Lower lobe of right lung (tissue), 2 donors: ENCODE measurements around the gene SPAG16. TPM values are rescaled to one million over a fixed set of nuclear protein-coding genes. Genes with fewer than 3 reads are reported as not detected.

Experiments used
- ATAC-seq, 2 donors: fragments of 200-7000 bp; cut with Tn5 transposase; one replicate each; pipeline ENCODE4 v1.9.1; 2020 to 2022; ENCODE audit warnings: mild to moderate bottlenecking in 2 of 2, moderate library complexity in 2 of 2
- DNase-seq: peaks from one replicate; pipeline ENCODE4 v3.0.0-alpha.2; 2020
- H3K27ac ChIP-seq: fragments of 200-600 bp; one replicate; pipeline ENCODE4 v1.8.0; 2022
- H3K27me3 ChIP-seq: fragments of 200-600 bp; one replicate; pipeline ENCODE4 v1.8.0; 2022; ENCODE audit warnings: low read depth
- H3K36me3 ChIP-seq: fragments of 200-600 bp; one replicate; pipeline ENCODE4 v1.8.0; 2022; ENCODE audit warnings: mild to moderate bottlenecking
- H3K4me1 ChIP-seq: fragments of 200-600 bp; one replicate; pipeline ENCODE4 v1.8.0; 2022
- H3K4me3 ChIP-seq: fragments of 200-600 bp; one replicate; pipeline ENCODE4 v1.8.0; 2022; ENCODE audit warnings: mild to moderate bottlenecking
- H3K9me3 ChIP-seq: fragments of 200-600 bp; one replicate; pipeline ENCODE4 v1.8.0; 2022
- CTCF ChIP-seq: fragments of 200-600 bp; IDR thresholded peaks from one replicate; pipeline ENCODE4 v1.8.0; 2022; ENCODE audit warnings: antibody characterized with exemption, mild to moderate bottlenecking
- intact Hi-C: fragments of 100-400 bp; cut with DNase I; formaldehyde crosslinking; loops from one replicate; pipeline ENCODE4 v1.11.0; 2022
- total RNA-seq: library from RNA; stranded (reverse); fragmentation: NEBNext Ultra II Directional; extraction: Animal tissue kit (Norgen Biotek cat#: 25700); gene quantifications from one replicate; pipeline ENCODE4 v1.2.1, GENCODE V29; 2021
- donor health status: DM: no; HTN: yes; CAD: no; lungs with severe emphysema.

The SPAG16 gene
- total RNA-seq, 1 donor from 2014 or later: 16.7 TPM

GRCh38 chr2:214185546-214185945 lies 901.3 kb downstream of the SPAG16 start:
- ATAC-seq (no peak), DNase-seq (no peak)
- H3K27me3 ChIP-seq: no peaks in the 10 kb centered on the region
- no peak for TF ChIP-seq CTCF
- no peaks in the 10 kb centered on the region for H3K9me3 ChIP-seq
- H3K4me1 ChIP-seq: no peaks in the 10 kb centered on the region
- no peaks in the 10 kb centered on the region for H3K36me3 ChIP-seq
- intact Hi-C loops: no loop called here
- H3K27ac ChIP-seq: no peak overlapping the region
- H3K4me3 ChIP-seq: no peak overlapping the region

DNA sequence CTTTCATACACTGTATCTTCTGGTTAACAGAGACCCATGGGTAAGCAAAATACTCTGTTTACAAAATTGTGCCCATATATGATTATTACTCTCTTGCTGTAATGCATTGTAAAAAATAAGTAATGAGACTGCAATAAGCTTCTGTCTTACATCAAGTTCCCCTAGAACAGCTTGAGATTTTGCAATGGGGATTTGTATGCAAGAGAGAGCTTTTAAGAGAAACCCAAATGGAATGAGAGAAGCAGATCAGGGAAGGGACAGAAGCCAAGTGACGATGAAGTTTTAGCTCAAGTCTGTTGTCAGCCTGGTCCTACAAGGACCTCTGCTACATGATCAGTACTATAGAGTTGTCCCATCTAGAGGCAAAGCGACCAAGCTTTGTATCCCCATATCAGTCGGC lies 908.4 kb downstream of the SPAG16 start:
- no peak for TF ChIP-seq CTCF
- no peaks in the 10 kb centered on the region for H3K36me3 ChIP-seq
- no peaks in the 10 kb centered on the region for H3K4me1 ChIP-seq
- H3K27ac ChIP-seq: no peak overlapping the region
- no peak overlapping the region for H3K4me3 ChIP-seq
- H3K9me3 ChIP-seq: no peaks in the 10 kb centered on the region
- no peaks in the 10 kb centered on the region for H3K27me3 ChIP-seq
- intact Hi-C loops: no loop called here
- DNase-seq (no peak), ATAC-seq (no peak)

- ATAC-seq (no peak), DNase-seq (no peak)
- Histone ChIP-seq H3K4me1 (no peaks in the 10 kb centered on the region), H3K36me3 (no peaks in the 10 kb centered on the region), H3K4me3 (no peak overlapping the region), H3K9me3 (no peaks in the 10 kb centered on the region), H3K27ac (no peak overlapping the region), H3K27me3 (no peaks in the 10 kb centered on the region)
- intact Hi-C loops: no loop called here
- TF ChIP-seq CTCF: no peak
Observed at GRCh38 chr2:214193943-214194342, 909.7 kb downstream of the SPAG16 start.

- H3K9me3 ChIP-seq: no peaks in the 10 kb centered on the region
- no peak for TF ChIP-seq CTCF
- H3K27ac ChIP-seq: no peak overlapping the region
- intact Hi-C loops: no loop called here
- ATAC-seq: no peak
- DNase-seq: no peak
- H3K4me3 ChIP-seq: no peak overlapping the region
- no peaks in the 10 kb centered on the region for H3K27me3 ChIP-seq
- H3K4me1 ChIP-seq: no peaks in the 10 kb centered on the region
- no peaks in the 10 kb centered on the region for H3K36me3 ChIP-seq
Observed at GRCh38 chr2:214196260-214196659, 912.0 kb downstream of the SPAG16 start.

DNA sequence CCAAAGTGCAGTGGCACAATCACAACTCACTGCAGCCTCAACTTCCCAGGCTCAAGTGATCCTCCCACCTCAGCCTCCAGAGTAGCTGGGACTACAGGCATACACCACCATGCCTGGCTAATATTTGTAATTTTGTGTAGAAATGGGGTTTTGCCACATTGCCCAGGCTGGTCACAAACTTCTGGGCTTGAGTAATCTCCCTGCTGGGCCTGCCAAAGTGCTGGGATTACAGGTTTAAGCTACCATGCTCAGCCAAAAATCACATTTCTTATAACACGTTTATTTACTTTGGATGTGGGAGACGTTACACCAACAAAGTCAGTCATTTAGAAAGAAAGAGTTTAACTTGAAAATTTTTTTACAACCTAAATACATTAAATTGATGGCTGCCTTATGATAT lies 917.6 kb downstream of the SPAG16 start:
- TF ChIP-seq CTCF: no peak
- no peaks in the 10 kb centered on the region for H3K9me3 ChIP-seq
- intact Hi-C loops: no loop called here
- no peak overlapping the region for H3K4me3 ChIP-seq
- ATAC-seq (no peak), DNase-seq (no peak)
- no peak overlapping the region for H3K27ac ChIP-seq
- no peaks in the 10 kb centered on the region for H3K36me3 ChIP-seq
- H3K4me1 ChIP-seq: no peaks in the 10 kb centered on the region
- H3K27me3 ChIP-seq: no peaks in the 10 kb centered on the region

DNA sequence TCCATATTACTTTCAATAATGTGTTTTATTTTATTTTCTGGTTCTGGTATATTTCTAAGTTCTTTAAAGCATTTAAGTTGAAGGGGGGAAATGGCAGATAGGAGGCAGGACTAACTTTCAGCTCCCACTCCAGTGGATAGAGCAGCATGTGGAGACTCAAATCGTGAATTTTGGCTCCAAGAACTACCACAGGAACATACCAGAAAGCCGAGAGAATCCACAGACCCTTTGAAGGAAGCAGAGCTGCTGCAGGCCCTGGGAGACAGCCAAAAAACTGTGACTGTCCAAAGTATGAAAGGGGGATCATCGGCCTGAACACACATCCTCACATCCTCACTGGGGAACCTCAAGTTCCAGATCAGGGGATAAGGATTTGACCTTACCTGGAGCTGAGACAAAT lies 919.0 kb downstream of the SPAG16 start:
- no peaks in the 10 kb centered on the region for H3K36me3 ChIP-seq
- intact Hi-C loops: no loop called here
- DNase-seq: no peak
- H3K4me3 ChIP-seq: no peak overlapping the region
- no peak for TF ChIP-seq CTCF
- no peak overlapping the region for H3K27ac ChIP-seq
- H3K27me3 ChIP-seq: no peaks in the 10 kb centered on the region
- no peak for ATAC-seq
- H3K4me1 ChIP-seq: no peaks in the 10 kb centered on the region
- no peaks in the 10 kb centered on the region for H3K9me3 ChIP-seq
